ENCODE data around the gene TEX55. TPM values are rescaled to one million over a fixed set of nuclear protein-coding genes. Genes with fewer than 3 reads are reported as not detected.
A peak's percentile ranks its signal among the peaks of the same experiment; 100 is the strongest.
"Not testable (repeated sequence)": the region's sequence is repeated elsewhere in the genome, so short reads cannot be mapped to it uniquely, and the experiment has no call there.

Gene TEX55
- total RNA-seq, 1 donor from 2014 or later, result not detected

DNA sequence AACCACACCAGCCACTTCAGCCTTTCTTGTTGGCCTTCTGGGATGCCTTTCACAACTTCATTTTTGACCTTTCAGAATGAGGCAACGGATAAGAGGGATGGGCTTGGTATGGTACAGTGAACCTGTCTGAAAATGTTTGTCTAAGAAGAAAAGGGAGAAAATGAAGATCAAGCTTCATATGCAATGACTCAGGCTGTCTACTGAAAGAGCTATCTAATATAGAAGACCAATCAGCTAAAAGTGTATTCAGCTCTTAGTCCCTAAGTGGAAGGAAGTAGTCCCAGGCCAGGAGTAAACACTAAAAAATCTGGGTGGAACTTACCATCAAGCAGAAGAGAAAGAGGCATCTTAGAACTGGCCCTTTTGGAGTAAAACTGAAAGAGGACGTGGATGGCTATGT lies 15.3 kb downstream of the TEX55 start:
- H3K27me3 ChIP-seq (ENCODE audit: control insufficient read depth, insufficient read depth, low read length), result no peaks in the 10 kb centered on the region
- H3K36me3 ChIP-seq (ENCODE audit: control insufficient read depth, insufficient read depth, low read length), result no peaks in the 10 kb centered on the region
- DNase-seq (ENCODE audit: low read depth), result no peak
- H3K4me3 ChIP-seq (ENCODE audit: low read depth, low read length), result no peak overlapping the region
- TF ChIP-seq CTCF (IDR thresholded peaks at IDR 0.05; ENCODE audit: insufficient read depth, low read length, poor library complexity, severe bottlenecking), result no peak

DNA sequence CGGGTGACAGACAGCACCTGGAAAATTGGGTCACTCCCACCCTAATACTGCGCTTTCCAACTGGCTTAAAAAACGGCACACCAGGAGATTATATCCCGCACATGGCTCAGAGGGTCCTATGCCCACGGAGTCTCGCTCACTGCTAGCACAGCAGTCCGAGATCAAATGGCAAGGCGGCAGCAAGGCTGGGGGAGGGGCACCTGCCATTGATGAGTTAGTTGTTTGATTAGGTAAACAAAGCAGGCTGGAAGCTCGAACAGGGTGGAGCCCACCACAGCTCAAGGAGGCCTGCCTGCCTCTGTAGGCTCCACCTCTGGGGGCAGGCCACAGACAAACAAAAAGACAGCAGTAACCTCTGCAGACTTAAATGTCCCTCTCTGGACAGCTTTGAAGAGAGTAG lies 18.8 kb downstream of the TEX55 start:
- H3K36me3 ChIP-seq (ENCODE audit: control insufficient read depth, insufficient read depth, low read length); DNase-seq (ENCODE audit: low read depth); H3K4me3 ChIP-seq (ENCODE audit: low read depth, low read length); H3K27me3 ChIP-seq (ENCODE audit: control insufficient read depth, insufficient read depth, low read length): not testable (repeated sequence)

GRCh38 chr3:119170821-119171220 lies 24.9 kb downstream of the TEX55 start:
- TF ChIP-seq CTCF (IDR thresholded peaks at IDR 0.05; ENCODE audit: insufficient read depth, low read length, poor library complexity, severe bottlenecking), result no peak
- no peak for DNase-seq (ENCODE audit: low read depth)
- H3K36me3 ChIP-seq (ENCODE audit: control insufficient read depth, insufficient read depth, low read length), result no peaks in the 10 kb centered on the region
- no peak overlapping the region for H3K4me3 ChIP-seq (ENCODE audit: low read depth, low read length)
- no peaks in the 10 kb centered on the region for H3K27me3 ChIP-seq (ENCODE audit: control insufficient read depth, insufficient read depth, low read length)

GRCh38 chr3:119173325-119173724 lies 27.4 kb downstream of the TEX55 start, which contains the start of gene UPK1B:
UPK1B (plus strand) TSS chr3:119173598; CDS start chr3:119186742, 13,144 bp downstream.
- DNase-seq (ENCODE audit: low read depth), result no peak
- peak within 1 kb of the TSS; percentile 11 for H3K4me3 ChIP-seq (ENCODE audit: low read depth, low read length)
- no peak for TF ChIP-seq CTCF (IDR thresholded peaks at IDR 0.05; ENCODE audit: insufficient read depth, low read length, poor library complexity, severe bottlenecking)
- no peaks in the 10 kb centered on the region for H3K27me3 ChIP-seq (ENCODE audit: control insufficient read depth, insufficient read depth, low read length)
- no peaks in the 10 kb centered on the region for H3K36me3 ChIP-seq (ENCODE audit: control insufficient read depth, insufficient read depth, low read length)

DNA sequence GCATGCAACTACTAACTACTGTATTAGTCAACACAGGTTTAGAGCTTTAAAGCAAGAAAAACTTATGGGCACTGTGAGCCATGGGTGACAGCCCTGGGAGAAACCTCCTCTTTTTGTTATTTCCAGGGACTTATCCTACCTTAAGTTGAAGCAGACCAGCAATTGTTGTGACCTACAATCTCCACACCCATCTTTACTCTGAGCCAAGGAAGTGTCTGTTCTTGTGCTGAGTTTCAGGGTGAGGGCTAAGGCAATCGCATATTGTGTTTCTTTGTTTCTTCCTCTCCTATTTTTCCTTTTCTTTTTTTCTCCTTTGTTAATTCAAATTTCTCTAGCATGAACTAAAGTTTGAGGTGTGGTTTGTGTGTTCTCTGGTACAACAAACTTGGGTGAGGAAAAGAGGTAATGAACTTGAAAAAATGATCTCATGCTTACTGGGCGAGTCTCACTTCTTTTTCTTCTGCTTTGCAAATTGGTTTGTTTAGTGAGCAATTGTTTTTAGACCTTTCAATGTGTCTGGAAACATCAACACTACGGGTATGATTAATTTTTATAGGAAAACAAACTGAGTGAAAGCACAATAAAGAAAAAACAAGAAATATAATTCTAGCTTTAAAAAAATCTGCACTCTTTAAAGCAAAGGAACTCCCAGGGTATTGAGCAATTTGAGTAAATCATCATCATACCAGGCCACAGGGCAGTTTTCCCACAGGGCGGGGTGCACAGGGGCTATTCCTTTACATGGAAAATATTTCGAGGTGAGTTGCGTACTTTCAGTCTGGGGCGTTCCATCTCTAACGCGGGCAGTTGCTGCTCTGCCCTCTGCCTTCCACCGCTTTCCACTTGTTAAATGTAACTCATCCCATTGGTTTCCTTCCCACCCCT lies 30.1 kb downstream of the TEX55 start:
- Histone ChIP-seq H3K27me3 (ENCODE audit: control insufficient read depth, insufficient read depth, low read length) (no peaks in the 10 kb centered on the region), H3K4me3 (ENCODE audit: low read depth, low read length) (no peak overlapping the region), H3K36me3 (ENCODE audit: control insufficient read depth, insufficient read depth, low read length) (no peaks in the 10 kb centered on the region)
- no peak for DNase-seq (ENCODE audit: low read depth)
- TF ChIP-seq CTCF (IDR thresholded peaks at IDR 0.05; ENCODE audit: insufficient read depth, low read length, poor library complexity, severe bottlenecking), result no peak

DNA sequence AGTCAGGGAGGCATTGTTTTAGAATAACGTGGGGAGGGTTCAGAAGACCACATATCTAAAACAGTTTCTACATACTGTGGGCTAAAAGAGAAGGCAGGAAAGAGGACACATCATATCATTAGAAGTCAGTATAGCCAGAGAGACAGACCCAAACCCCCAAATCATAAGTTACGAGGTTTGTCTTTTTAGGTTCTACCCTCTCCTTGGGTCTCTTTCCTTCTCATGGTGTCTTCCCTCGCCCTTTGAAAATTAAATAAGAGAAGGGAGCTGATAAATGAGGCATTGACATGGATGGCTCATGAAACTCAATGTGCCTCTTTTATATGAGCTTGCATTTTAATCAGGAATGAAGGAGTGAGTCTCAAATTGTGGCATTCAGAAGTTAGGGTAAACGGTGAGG lies 30.8 kb downstream of the TEX55 start:
- no peak for TF ChIP-seq CTCF (IDR thresholded peaks at IDR 0.05; ENCODE audit: insufficient read depth, low read length, poor library complexity, severe bottlenecking)
- Histone ChIP-seq H3K27me3 (ENCODE audit: control insufficient read depth, insufficient read depth, low read length) (no peaks in the 10 kb centered on the region), H3K36me3 (ENCODE audit: control insufficient read depth, insufficient read depth, low read length) (no peaks in the 10 kb centered on the region), H3K4me3 (ENCODE audit: low read depth, low read length) (no peak overlapping the region)
- no peak for DNase-seq (ENCODE audit: low read depth)
